ENCODE data around the gene ARVCF.

Gene ARVCF

DNA sequence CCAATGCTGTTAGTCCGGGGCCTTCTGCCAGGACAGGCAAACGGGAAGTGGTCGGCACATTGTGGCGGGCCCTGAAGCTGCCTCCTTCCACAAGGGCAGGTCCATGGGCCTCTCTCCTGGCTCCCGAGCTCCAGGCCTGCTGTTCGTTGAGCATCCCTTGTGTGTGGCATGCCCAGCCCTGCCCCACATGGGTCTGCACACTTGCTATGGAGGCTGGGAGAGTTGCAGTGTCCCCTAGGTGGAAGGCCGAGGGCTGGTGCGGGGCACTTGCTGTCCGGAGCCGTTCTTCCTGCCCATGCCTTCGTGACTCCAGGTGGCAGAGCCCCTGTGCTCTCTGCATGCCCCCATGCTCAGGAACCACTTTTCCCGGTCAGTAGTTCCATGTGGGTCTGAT lies 37.4 kb upstream of the ARVCF start:
- no peak for DNase-seq (ENCODE audit: low read depth in 2 of 2)

- DNase-seq (ENCODE audit: low read depth in 2 of 2), result no peak
Measured at GRCh38 chr22:20053407-20054033, 36.9 kb upstream of the ARVCF start.

- DNase-seq (ENCODE audit: low read depth in 2 of 2), result no peak
Measured at GRCh38 chr22:20052309-20053259, 36.0 kb upstream of the ARVCF start.

- no peak for DNase-seq (ENCODE audit: low read depth in 2 of 2)
Measured at GRCh38 chr22:20051927-20052308, 35.3 kb upstream of the ARVCF start.

GRCh38 chr22:20046730-20047129 lies 30.1 kb upstream of the ARVCF start:
- DNase-seq (ENCODE audit: low read depth in 2 of 2), result no peak

- DNase-seq (ENCODE audit: low read depth in 2 of 2), result no peak
Measured at GRCh38 chr22:20044495-20045151, 28.0 kb upstream of the ARVCF start.

- DNase-seq (ENCODE audit: low read depth in 2 of 2), result no peak
Measured at GRCh38 chr22:20043997-20044342, 27.3 kb upstream of the ARVCF start.

DNA sequence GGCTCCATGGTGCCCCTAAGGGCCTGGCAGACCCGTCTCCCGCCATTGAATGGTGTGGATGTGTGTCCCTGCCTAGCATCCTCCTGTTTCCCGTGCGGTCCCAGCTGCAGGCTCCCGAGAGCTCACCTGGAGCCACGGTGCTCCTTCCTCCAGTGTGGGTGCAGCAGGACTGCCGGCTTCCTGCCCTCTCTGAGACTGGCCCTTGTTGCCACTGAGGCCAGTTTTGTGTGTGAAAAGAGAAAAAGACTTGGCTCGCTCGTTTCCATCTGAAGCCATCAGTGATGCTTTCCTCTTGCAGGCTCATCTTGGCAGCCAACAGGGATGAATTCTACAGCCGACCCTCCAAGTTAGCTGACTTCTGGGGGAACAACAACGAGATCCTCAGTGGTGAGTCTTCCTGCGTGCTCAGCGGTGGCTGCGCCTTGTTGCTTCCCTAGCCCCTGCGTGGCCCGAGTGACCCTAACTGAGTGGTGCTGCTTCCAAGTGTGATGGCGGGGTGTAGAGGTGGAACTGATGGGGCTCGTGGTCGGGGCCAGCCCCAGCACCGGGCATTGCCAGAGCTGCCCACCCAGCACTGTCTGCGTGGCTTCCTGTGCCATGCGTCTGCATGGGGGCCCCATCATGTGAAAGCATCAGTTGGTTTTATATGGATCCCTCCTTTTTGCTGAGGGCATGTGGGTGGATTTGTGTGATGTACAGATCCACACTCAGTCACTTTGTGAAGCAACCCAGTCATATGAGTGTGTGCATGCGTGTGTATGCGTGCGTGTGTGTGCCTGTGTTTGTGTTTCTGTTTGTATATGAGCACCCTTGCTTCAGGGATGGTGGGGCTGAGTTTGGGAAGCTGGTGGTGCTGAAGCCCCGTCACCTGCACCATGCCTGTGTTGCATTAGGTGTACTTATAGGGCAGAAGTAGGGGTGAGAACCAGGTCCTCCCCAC lies 26.7 kb upstream of the ARVCF start:
- no peak for DNase-seq (ENCODE audit: low read depth in 2 of 2)

DNA sequence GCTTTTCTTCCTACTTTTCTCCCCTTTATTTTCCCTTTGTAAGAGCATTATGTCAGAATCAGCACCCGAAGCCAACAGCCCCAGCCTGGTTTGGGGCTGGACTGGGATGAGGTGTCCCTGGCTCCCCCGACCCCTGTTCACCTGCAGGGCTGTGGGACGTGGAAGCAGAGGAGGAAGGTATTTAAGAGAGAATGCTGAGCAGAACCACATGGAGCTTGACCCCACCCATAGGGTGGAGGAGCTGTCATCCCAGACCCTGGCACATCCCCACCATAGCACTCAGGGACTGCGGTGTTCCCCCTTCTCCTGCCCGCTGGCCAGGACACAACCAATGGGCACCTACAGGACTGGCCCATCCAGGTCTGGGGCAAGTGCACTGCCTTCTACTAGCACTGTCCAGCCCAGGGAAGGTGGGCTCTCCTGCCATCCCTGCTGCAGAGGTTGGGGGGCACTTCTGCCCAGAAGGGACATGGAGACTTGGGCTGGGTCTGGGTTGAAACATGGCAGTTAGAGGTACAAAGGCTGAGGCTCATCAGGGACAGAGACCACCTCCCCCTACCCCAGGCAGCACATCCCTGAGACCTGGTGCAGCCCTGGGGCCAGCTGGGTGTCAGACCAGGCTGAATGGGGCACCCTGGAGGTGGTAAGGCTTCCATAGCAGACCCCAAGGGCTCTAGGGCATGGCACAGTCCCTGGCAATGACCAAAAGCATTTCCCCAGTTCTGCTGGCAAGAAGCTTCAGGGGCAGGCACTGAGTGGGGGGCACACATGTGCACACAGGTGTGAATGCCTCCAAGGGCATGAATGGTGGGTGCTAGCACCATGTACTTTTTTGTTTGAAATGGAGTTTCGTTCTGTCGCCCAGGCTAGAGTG lies 23.9 kb upstream of the ARVCF start:
- DNase-seq (ENCODE audit: low read depth in 2 of 2), result no peak

DNA sequence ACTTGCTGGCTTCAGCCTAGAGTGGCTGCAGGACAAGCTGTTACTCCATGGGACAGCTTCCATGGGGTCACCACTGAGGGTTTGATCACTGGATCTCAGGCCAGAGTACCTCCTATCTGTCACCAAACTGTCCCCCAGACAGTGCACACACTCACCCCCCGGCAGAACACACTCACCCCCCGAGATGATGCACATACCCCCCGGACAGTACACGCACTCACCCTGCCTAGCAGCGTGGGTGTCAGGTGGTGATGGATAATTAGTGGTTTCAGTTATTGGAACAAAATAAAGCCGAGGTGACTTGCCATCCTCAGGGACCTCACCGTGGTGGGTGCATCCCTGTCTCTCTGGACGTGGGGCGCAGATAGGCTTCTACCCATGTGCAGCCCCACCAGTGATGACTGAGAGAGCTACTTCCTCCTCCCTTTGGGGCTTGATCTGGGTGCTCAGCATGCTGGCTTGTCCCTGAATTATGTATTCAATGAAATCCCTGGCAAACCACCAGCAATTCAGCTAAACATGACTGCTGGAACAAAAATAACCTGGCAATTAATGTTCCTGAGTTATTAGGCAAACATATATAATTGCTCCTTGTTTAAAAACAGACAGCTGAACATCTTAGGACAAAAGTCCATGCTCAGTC lies 23.2 kb upstream of the ARVCF start:
- DNase-seq (ENCODE audit: low read depth in 2 of 2), result no peak

GRCh38 chr22:20038574-20038973 lies 22.0 kb upstream of the ARVCF start:
- no peak for DNase-seq (ENCODE audit: low read depth in 2 of 2)

DNA sequence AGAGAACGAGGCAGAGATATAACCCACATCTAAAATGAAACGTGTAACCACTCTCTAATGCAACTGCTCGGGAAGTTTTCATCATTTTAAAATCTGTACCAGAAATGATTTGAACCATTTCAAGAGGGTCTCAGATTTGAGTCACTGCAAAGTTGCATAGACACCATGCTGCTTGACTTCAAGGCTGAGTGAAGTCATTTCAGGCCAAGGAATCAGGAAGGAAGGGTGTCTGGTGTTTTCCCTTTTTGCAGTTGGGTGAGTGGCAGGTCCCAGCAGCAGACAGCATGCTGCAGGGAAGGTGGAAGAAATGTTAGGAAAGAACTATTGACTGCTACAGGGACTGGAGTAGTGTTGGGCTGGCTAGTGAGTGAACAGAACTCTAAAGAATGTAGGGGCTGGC lies 20.8 kb upstream of the ARVCF start:
- DNase-seq (ENCODE audit: low read depth in 2 of 2), result no peak

DNA sequence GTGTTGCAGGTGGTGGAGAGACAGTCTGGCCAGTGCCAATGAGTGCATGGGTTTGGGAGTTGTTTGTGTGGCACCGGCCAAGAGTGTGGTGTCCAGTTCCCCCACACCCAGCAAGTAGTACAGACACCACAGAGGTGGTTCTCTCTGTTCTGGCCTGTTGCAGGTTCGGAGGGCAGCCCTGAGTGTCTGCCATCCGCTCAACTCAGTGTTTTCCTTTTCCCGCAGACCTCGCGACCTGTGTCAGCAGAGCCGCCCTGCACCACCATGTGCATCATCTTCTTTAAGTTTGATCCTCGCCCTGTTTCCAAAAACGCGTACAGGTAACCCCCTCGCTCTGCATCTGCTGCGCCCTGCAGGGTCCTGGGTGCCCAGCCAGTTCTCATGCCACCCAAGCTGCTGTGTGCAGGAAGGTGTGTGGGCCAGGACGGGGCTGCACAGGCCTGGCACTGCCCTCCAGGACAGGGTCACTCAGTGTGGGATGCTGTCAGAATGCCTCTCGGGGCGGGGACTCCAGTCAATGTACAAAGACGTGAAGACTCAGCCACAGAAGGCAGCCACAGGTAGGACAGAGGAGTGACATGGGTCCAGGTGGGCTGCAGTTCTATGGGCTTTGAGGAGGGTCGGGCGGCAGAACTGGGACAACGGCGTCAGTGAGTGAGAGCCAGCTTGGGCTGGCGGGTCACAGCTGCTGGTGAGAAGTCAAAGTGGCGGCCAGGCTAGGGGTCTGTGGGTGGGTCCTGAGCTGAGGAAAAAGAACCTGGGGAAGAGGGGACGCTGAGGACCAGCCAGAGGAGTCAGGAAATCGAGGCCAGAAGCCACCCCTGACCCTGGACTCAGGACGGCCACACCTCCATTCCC lies 20.1 kb upstream of the ARVCF start:
- no peak for DNase-seq (ENCODE audit: low read depth in 2 of 2)

DNA sequence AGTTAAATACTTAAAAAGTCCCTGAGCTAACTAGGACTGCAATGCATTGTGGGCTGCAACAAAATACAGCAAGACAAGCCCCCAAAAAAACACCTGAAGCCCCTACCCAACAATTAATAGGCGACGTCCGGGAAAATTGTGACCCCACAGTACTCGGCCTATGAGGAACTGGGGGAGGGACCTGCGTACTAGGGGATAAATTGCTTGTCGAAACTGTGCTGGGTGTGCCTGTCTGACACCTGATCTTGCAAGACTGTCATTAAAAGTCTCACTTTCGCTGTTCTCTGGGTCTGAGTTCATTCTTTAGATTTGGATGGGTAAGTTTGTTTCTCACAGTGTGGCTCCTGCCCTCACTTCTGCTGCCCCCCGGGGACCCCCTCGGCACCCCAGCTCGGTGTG lies 19.5 kb upstream of the ARVCF start:
- DNase-seq (ENCODE audit: low read depth in 2 of 2), result no peak

DNA sequence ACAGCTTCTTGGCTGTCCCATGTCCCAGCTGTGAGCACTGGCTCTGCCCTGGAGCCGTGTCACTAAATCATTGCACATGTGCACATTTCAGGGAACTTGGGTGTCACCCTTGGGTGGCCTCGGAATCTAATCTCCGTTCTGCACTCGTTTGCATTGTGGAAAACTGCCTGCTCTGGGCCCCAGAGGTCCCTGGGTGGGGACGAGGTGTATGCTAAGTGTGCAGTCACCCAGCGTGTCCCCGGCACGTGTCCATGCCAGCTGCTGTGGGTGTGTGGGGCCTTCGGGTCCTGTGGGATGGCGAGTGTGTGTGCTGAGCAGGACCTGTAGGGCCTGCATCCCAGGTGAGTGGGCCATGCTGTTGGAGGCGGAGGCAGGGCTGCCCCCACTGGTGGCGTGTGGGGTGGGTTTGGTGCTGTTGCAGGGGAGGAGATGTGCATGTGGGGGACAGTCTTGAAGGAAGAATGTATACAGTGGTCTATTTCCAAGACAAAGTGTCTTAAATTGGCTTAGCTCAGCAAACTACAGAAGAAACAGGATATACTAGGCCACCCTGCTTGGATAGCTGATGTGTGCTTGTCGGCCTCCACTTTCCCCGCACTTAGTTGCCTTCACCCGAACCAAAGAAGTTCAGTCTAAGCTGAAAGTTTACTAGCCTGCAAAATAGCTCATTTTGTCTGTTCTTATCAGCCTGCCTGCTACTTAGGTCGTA lies 18.9 kb upstream of the ARVCF start:
- DNase-seq (ENCODE audit: low read depth in 2 of 2), result no peak

GRCh38 chr22:20034143-20034542 lies 17.5 kb upstream of the ARVCF start:
- no peak for DNase-seq (ENCODE audit: low read depth in 2 of 2)

GRCh38 chr22:20033045-20033706 lies 16.6 kb upstream of the ARVCF start:
- DNase-seq (ENCODE audit: low read depth in 2 of 2), result no peak

GRCh38 chr22:20032407-20032991 lies 15.9 kb upstream of the ARVCF start:
- DNase-seq (ENCODE audit: low read depth in 2 of 2), result no peak
